ENCODE measurements around the gene CD81. TPM values are rescaled to one million over a fixed set of nuclear protein-coding genes. Genes with fewer than 3 reads are reported as not detected.

CD81 gene
- total RNA-seq, 4 donors from 2014 or later = 234 to 340 (median 277) TPM

GRCh38 chr11:2378527-2379210 lies 1.6 kb downstream of the CD81 start:
- no peaks in the 10 kb centered on the region for H3K9me3 ChIP-seq
- H3K4me1 ChIP-seq = peaks cover 62% of the 10 kb centered on the region
- H3K36me3 ChIP-seq = no peaks in the 10 kb centered on the region
- 8% methylated on average over 18 of the region's 23 CpGs for WGBS
- H3K27me3 ChIP-seq = no peaks in the 10 kb centered on the region
- H3K27ac ChIP-seq = peak overlapping the region; percentile 99
- TF ChIP-seq POLR2AphosphoS5 (IDR thresholded peaks at IDR 0.05) = no peak
- no peak for TF ChIP-seq EP300 (IDR thresholded peaks at IDR 0.05)
- TF ChIP-seq CTCF (IDR thresholded peaks at IDR 0.05) = no peak
- no peak for TF ChIP-seq POLR2A (IDR thresholded peaks at IDR 0.05)
- peak overlapping the region; percentile 99 for H3K4me3 ChIP-seq
- DNase-seq (ENCODE audit: low spot score in 2 of 2) = peak; percentile 85 to 92

- TF ChIP-seq POLR2AphosphoS5 (IDR thresholded peaks at IDR 0.05) = no peak
- no peak for TF ChIP-seq POLR2A (IDR thresholded peaks at IDR 0.05)
- TF ChIP-seq CTCF (IDR thresholded peaks at IDR 0.05) = no peak
- TF ChIP-seq EP300 (IDR thresholded peaks at IDR 0.05) = no peak
- Histone ChIP-seq H3K27ac (peak overlapping the region; percentile 99), H3K4me1 (peaks cover 71% of the 10 kb centered on the region), H3K36me3 (no peaks in the 10 kb centered on the region), H3K9me3 (no peaks in the 10 kb centered on the region), H3K27me3 (no peaks in the 10 kb centered on the region), H3K4me3 (peak overlapping the region; percentile 99)
- 27% methylated on average over 4 of the region's 11 CpGs for WGBS
- no peak for DNase-seq (ENCODE audit: low spot score in 2 of 2)
These were observed 2.5 kb downstream of the CD81 start for GRCh38 chr11:2379466-2380174.

GRCh38 chr11:2380396-2380795 lies 3.3 kb downstream of the CD81 start:
- whole genome bisulfite sequencing = 82% methylated on average over 8 of the region's 13 CpGs
- TF ChIP-seq POLR2AphosphoS5 (IDR thresholded peaks at IDR 0.05) (no peak), EP300 (IDR thresholded peaks at IDR 0.05) (no peak), CTCF (IDR thresholded peaks at IDR 0.05) (no peak), POLR2A (IDR thresholded peaks at IDR 0.05) (no peak)
- H3K4me1 ChIP-seq = peaks cover 79% of the 10 kb centered on the region
- peak overlapping the region; percentile 99 for H3K4me3 ChIP-seq
- no peaks in the 10 kb centered on the region for H3K27me3 ChIP-seq
- DNase-seq (ENCODE audit: low spot score in 2 of 2) = no peak
- H3K36me3 ChIP-seq = no peaks in the 10 kb centered on the region
- no peaks in the 10 kb centered on the region for H3K9me3 ChIP-seq
- peak overlapping the region; percentile 99 for H3K27ac ChIP-seq

GRCh38 chr11:2380807-2381350 lies 3.8 kb downstream of the CD81 start:
- Histone ChIP-seq H3K9me3 (no peaks in the 10 kb centered on the region), H3K27me3 (no peaks in the 10 kb centered on the region), H3K27ac (peak overlapping the region; percentile 99), H3K4me3 (peak overlapping the region; percentile 99), H3K36me3 (no peaks in the 10 kb centered on the region), H3K4me1 (peaks cover 84% of the 10 kb centered on the region)
- 67% methylated on average over 7 of the region's 20 CpGs for WGBS
- DNase-seq (ENCODE audit: low spot score in 2 of 2) = peak; percentile 87 to 90
- TF ChIP-seq POLR2AphosphoS5 (IDR thresholded peaks at IDR 0.05) = peak in 1 of 3 donors; percentile 75
- no peak for TF ChIP-seq POLR2A (IDR thresholded peaks at IDR 0.05)
- TF ChIP-seq EP300 (IDR thresholded peaks at IDR 0.05) = no peak

GRCh38 chr11:2381494-2382128 lies 4.5 kb downstream of the CD81 start:
- H3K27ac ChIP-seq = peak overlapping the region; percentile 99
- no peaks in the 10 kb centered on the region for H3K36me3 ChIP-seq
- DNase-seq (ENCODE audit: low spot score in 2 of 2) = no peak
- peaks cover 91% of the 10 kb centered on the region for H3K4me1 ChIP-seq
- no peak overlapping the region for H3K4me3 ChIP-seq
- 85% methylated on average over 7 of the region's 11 CpGs for WGBS
- H3K27me3 ChIP-seq = no peaks in the 10 kb centered on the region
- TF ChIP-seq EP300 (IDR thresholded peaks at IDR 0.05) = no peak
- no peak for TF ChIP-seq POLR2A (IDR thresholded peaks at IDR 0.05)
- no peaks in the 10 kb centered on the region for H3K9me3 ChIP-seq

Data from suprapubic skin (tissue), 4 donors.